Measurements from ENCODE around the gene SLC1A5. TPM values are rescaled to one million over a fixed set of nuclear protein-coding genes. Genes with fewer than 3 reads are reported as not detected.
"Not testable (repeated sequence)": the region's sequence is repeated elsewhere in the genome, so short reads cannot be mapped to it uniquely, and the experiment has no call there.

SLC1A5 gene
- total RNA-seq, 1 donor from 2014 or later: 35.4 TPM

DNA sequence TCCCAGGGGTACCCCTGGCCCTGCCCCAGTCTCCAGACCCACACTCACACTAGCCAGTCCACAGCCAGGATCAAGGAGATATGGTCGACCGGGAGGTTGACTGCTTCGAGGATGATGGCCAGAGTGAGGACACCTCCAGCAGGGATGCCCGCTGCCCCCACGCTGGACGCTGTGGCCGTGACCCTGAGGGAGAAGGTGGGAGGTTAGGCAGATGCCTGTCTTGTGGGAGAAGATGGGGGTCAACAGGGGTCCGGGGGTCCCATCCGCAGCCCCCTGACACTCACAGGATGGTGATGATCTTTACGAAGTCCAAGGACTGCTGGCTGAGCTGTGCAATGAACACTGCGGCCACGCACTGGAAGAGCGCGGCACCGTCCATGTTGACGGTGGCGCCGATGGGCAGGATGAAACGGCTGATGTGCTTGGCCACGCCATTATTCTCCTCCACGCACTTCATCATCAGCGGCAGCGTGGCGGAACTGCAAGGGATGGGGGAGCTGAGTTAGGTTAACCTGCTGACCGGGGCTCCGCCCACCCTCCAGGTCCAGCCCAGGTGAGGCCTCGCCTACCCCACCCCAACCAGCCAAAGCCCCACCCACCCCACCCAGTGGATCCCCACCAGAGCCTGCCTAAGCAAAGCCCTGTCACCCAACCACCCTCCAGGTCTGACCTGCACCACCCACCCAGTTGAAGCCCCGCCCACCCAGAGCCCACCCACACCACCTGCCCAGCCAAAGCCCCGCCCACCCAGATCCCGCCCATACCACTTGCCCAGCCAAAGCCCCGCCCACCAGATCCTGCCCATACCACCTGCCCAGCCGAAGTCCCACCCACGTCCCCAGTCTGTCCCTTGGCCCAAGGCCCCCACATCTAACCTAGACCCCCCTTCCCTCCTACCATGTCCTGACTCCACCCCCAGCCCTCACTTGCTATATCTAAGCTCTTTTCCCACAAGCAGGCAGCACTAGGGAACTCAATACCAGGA lies 11.2 kb downstream of the SLC1A5 start:
- Mint-ChIP-seq H3K27ac (ENCODE audit: unreplicated experiment) (no peak overlapping the region), H3K27me3 (ENCODE audit: unreplicated experiment) (peaks cover 2% of the 10 kb centered on the region), H3K4me3 (ENCODE audit: unreplicated experiment) (no peak overlapping the region), H3K36me3 (ENCODE audit: unreplicated experiment) (no peaks in the 10 kb centered on the region), H3K9me3 (ENCODE audit: unreplicated experiment) (no peaks in the 10 kb centered on the region), H3K4me1 (ENCODE audit: low read depth, unreplicated experiment) (no peaks in the 10 kb centered on the region)
- DNase-seq: no peak
- TF ChIP-seq, protein P1, sequence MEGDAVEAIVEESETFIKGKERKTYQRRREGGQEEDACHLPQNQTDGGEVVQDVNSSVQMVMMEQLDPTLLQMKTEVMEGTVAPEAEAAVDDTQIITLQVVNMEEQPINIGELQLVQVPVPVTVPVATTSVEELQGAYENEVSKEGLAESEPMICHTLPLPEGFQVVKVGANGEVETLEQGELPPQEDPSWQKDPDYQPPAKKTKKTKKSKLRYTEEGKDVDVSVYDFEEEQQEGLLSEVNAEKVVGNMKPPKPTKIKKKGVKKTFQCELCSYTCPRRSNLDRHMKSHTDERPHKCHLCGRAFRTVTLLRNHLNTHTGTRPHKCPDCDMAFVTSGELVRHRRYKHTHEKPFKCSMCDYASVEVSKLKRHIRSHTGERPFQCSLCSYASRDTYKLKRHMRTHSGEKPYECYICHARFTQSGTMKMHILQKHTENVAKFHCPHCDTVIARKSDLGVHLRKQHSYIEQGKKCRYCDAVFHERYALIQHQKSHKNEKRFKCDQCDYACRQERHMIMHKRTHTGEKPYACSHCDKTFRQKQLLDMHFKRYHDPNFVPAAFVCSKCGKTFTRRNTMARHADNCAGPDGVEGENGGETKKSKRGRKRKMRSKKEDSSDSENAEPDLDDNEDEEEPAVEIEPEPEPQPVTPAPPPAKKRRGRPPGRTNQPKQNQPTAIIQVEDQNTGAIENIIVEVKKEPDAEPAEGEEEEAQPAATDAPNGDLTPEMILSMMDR (IDR thresholded peaks at IDR 0.05; ENCODE audit: partially characterized antibody, unreplicated experiment): no peak

DNA sequence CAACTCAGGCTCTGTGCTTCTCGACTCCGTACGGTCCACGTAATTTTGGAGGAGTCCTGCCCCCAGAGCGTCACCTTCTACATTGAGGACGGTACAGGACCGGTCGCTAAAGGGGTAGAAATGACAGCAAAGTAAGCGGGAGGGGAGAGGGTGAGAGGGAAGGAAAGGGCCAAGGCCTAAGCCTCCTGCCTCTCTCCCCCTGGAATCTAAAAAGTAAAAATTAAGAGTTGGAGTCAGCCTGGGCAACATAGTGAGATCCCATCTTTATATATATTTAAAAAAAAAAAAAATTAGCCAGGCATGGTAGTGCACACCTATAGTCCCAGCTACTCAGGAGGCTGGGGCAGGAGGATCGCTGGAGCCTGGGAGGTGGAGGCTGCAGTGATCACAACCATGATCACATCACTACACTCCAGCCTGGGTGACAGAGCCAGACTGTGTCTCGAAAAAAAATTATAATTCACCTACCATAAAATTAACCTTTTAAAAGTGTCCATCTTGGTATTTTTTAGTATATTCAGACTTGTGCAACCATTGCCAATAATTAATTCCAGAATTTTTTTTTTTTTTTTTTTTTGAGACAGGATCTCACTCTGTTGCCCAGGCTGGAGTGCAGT lies 12.6 kb downstream of the SLC1A5 start:
- TF ChIP-seq, protein P1 (IDR thresholded peaks at IDR 0.05; ENCODE audit: partially characterized antibody, unreplicated experiment): no peak
- Mint-ChIP-seq H3K9me3 (ENCODE audit: unreplicated experiment) (no peaks in the 10 kb centered on the region), H3K4me3 (ENCODE audit: unreplicated experiment) (no peak overlapping the region), H3K27ac (ENCODE audit: unreplicated experiment) (no peak overlapping the region), H3K4me1 (ENCODE audit: low read depth, unreplicated experiment) (no peaks in the 10 kb centered on the region), H3K27me3 (ENCODE audit: unreplicated experiment) (peaks cover 2% of the 10 kb centered on the region), H3K36me3 (ENCODE audit: unreplicated experiment) (no peaks in the 10 kb centered on the region)
- DNase-seq: no peak

DNA sequence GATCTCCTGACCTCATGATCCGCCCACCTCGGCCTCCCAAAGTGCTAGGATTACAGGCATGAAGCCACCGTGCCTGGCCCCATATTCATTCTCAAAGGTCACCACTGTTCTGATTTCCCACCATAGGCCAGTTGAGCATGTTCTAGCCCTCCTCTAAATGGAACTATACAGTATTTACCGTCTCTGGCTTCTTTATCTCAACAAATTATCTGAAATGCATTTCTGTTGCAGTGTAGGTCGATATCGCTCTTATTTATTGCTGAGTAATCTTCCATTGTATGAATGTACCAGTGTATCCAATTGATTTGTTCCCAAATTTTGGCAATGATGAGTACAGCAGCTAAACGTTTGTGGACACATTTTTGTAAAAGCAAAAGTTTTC lies 15.4 kb downstream of the SLC1A5 start:
- Mint-ChIP-seq H3K9me3 (ENCODE audit: unreplicated experiment) (no peaks in the 10 kb centered on the region), H3K4me3 (ENCODE audit: unreplicated experiment) (no peak overlapping the region), H3K27me3 (ENCODE audit: unreplicated experiment) (peaks cover 2% of the 10 kb centered on the region), H3K4me1 (ENCODE audit: low read depth, unreplicated experiment) (no peaks in the 10 kb centered on the region), H3K36me3 (ENCODE audit: unreplicated experiment) (no peaks in the 10 kb centered on the region), H3K27ac (ENCODE audit: unreplicated experiment) (no peak overlapping the region)
- no peak for DNase-seq
- TF ChIP-seq, protein P1 (IDR thresholded peaks at IDR 0.05; ENCODE audit: partially characterized antibody, unreplicated experiment): no peak

GRCh38 chr19:46772170-46773017 lies 16.0 kb downstream of the SLC1A5 start:
- Mint-ChIP-seq H3K4me1 (ENCODE audit: low read depth, unreplicated experiment) (no peaks in the 10 kb centered on the region), H3K27ac (ENCODE audit: unreplicated experiment) (no peak overlapping the region), H3K4me3 (ENCODE audit: unreplicated experiment) (no peak overlapping the region), H3K36me3 (ENCODE audit: unreplicated experiment) (no peaks in the 10 kb centered on the region), H3K9me3 (ENCODE audit: unreplicated experiment) (no peaks in the 10 kb centered on the region), H3K27me3 (ENCODE audit: unreplicated experiment) (peaks cover 2% of the 10 kb centered on the region)
- TF ChIP-seq, protein P1 (IDR thresholded peaks at IDR 0.05; ENCODE audit: partially characterized antibody, unreplicated experiment): no peak
- DNase-seq: no peak

DNA sequence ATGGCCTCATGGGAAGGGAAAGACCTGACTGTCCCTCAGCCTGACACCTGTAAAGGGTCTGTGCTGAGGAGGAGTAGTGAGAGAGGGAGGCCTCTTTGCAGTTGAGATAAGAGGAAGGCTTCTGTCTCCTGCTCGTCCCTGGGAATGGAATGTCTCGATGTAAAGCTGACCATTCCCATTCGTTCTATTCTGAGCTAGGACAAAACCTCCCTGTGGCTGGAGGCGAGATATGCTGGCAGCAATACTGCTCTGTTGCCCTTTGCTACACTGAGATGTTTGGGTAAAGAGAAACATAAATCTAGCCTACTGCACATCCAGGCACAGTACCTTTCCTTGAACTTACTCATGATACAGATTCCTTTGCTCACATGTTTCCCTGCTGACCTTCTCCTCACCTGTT lies 19.6 kb downstream of the SLC1A5 start:
- not testable (repeated sequence) for DNase-seq; H3K27ac Mint-ChIP-seq (ENCODE audit: unreplicated experiment); H3K9me3 Mint-ChIP-seq (ENCODE audit: unreplicated experiment); H3K36me3 Mint-ChIP-seq (ENCODE audit: unreplicated experiment); H3K4me3 Mint-ChIP-seq (ENCODE audit: unreplicated experiment); H3K27me3 Mint-ChIP-seq (ENCODE audit: unreplicated experiment); H3K4me1 Mint-ChIP-seq (ENCODE audit: low read depth, unreplicated experiment)

Measured in glutamatergic neuron (in vitro differentiated cells).